MCF 10A (cell line): ENCODE data around the gene ZNF574. TPM values are rescaled to one million over a fixed set of nuclear protein-coding genes. Genes with fewer than 3 reads are reported as not detected.
A peak's percentile ranks its signal among the peaks of the same experiment; 100 is the strongest.

ENCODE experiments used
- BruUV-seq: library from RNA; stranded (reverse); fragments of 400-500 nt; replicated peaks from 2 replicates; lab custom pipeline; 2021; lab: Mats Ljungman, UMichigan
- CTCF ChIA-PET: fragments of 300-600 bp; sonication (Branson Sonifier 250); formaldehyde crosslinking; extraction: SDS; loops from one replicate; lab custom pipeline; 2021; ENCODE audit warnings: antibody characterized with exemption, inconsistent platforms; lab: Yijun Ruan, JAX
- POLR2A ChIA-PET: fragments of 300-600, 350-650 bp; sonication (Branson Sonifier 250); formaldehyde crosslinking; extraction: SDS; loops from one replicate; lab custom pipeline; 2020; ENCODE audit warnings: antibody characterized with exemption, inconsistent platforms; lab: Yijun Ruan, JAX
- DNase-seq: peaks from one replicate; pipeline ENCODE4 v3.0.0-alpha.2; 2018; ENCODE audit not compliant: unreplicated experiment
- H3K27ac Mint-ChIP-seq: one replicate; pipeline ENCODE4 v1.8.0; 2022; ENCODE audit warnings: mild to moderate bottlenecking, low read depth, mixed read lengths; ENCODE audit not compliant: unreplicated experiment
- H3K27me3 Mint-ChIP-seq: one replicate; pipeline ENCODE4 v1.8.0; 2022; ENCODE audit warnings: mixed read lengths; ENCODE audit not compliant: insufficient read depth, unreplicated experiment
- H3K36me3 Mint-ChIP-seq: one replicate; pipeline ENCODE4 v1.8.0; 2022; ENCODE audit warnings: mild to moderate bottlenecking, moderate library complexity, mixed read lengths; ENCODE audit not compliant: insufficient read depth, unreplicated experiment
- H3K4me1 Mint-ChIP-seq: one replicate; pipeline ENCODE4 v1.8.0; 2022; ENCODE audit warnings: mixed read lengths; ENCODE audit not compliant: insufficient read depth, unreplicated experiment
- H3K4me3 Mint-ChIP-seq: one replicate; pipeline ENCODE4 v1.8.0; 2022; ENCODE audit warnings: mild to moderate bottlenecking, moderate library complexity, mixed read lengths; ENCODE audit not compliant: unreplicated experiment
- H3K9me3 Mint-ChIP-seq: one replicate; pipeline ENCODE4 v1.8.0; 2022; ENCODE audit warnings: mixed read lengths; ENCODE audit not compliant: unreplicated experiment
- intact Hi-C: fragments of 100-400 bp; cut with micrococcal nuclease; formaldehyde crosslinking; loops from 2 replicates; pipeline ENCODE4 v1.14.1; 2022
- total RNA-seq: library from RNA; stranded (reverse); gene quantifications from 2 replicates; pipeline ENCODE4 v1.2.3, GENCODE V29; 2022
- TF ChIP-seq, protein P1 (sequence below): fragments of 200-600 bp; IDR thresholded peaks from one replicate; pipeline ENCODE4 v1.8.0; 2022; ENCODE audit warnings: antibody characterized with exemption, mild to moderate bottlenecking; ENCODE audit not compliant: unreplicated experiment

Gene ZNF574
- total RNA-seq, 1 experiment from 2014 or later: 12.2 TPM

DNA sequence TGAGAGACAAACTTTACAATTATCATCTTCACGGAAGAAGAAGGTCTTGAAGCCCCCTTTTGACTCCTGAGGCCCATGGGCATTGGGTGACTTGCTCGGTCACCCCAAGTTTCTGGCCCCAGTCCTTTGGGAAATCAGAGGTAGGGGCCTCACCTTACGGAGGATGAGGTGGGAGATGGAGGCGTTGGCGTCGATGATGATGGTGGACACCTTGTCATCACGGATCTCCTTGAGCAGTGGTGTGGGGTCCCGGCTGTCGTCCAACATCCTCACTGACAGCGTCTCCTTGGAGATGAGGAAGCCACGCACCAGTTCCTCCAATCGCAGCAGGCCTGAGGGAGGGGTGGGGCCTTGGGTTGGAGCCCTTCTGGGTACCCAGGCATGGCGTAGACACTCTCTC lies 16.8 kb upstream of the ZNF574 start:
- Mint-ChIP-seq H3K4me1 (peaks cover under 1% of the 10 kb centered on the region), H3K4me3 (no peak overlapping the region), H3K27ac (no peak overlapping the region), H3K27me3 (no peaks in the 10 kb centered on the region), H3K9me3 (no peaks in the 10 kb centered on the region), H3K36me3 (no peaks in the 10 kb centered on the region)
- POLR2A ChIA-PET: no interaction called here
- no TSS peak for BruUV-seq
- intact Hi-C loops: no loop called here
- TF ChIP-seq, protein P1, sequence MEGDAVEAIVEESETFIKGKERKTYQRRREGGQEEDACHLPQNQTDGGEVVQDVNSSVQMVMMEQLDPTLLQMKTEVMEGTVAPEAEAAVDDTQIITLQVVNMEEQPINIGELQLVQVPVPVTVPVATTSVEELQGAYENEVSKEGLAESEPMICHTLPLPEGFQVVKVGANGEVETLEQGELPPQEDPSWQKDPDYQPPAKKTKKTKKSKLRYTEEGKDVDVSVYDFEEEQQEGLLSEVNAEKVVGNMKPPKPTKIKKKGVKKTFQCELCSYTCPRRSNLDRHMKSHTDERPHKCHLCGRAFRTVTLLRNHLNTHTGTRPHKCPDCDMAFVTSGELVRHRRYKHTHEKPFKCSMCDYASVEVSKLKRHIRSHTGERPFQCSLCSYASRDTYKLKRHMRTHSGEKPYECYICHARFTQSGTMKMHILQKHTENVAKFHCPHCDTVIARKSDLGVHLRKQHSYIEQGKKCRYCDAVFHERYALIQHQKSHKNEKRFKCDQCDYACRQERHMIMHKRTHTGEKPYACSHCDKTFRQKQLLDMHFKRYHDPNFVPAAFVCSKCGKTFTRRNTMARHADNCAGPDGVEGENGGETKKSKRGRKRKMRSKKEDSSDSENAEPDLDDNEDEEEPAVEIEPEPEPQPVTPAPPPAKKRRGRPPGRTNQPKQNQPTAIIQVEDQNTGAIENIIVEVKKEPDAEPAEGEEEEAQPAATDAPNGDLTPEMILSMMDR: no peak
- CTCF ChIA-PET: interaction anchor here (1.5 kb wide), 1 partner anchor 49 kb away, joined by 3 read pairs; no protein-coding TSS in a partner anchor
- DNase-seq: no peak

DNA sequence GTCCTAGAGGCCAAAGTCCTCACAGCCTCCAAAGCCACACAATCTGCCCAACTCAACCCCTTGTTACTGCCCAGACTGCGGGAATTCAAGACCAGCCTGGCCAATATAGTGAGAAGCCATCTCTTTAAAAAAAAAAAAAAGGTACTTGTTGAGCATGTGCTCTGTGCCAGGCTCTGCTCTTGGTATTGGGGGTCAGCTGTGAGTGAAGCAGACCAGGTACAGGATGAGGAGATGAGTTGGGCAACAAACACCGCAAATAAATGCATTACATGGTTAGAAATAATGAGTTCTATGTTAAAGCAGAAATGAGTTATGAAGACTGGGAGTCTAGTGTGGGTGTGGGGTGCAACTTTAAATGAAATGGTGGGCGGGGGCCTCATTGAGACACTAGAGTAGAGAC lies 15.8 kb upstream of the ZNF574 start:
- TF ChIP-seq, protein P1: no peak
- ChIA-PET POLR2A (interaction anchor here (0.7 to 1.1 kb wide), 2 partner anchors 8 to 16 kb away, joined by 3 read pairs; partner anchors contain the start of gene ZNF574), CTCF (interaction anchor here (0.6 to 1.5 kb wide), 2 partner anchors 21 to 48 kb away, joined by 3 read pairs; no protein-coding TSS in a partner anchor)
- Mint-ChIP-seq H3K9me3 (no peaks in the 10 kb centered on the region), H3K27me3 (no peaks in the 10 kb centered on the region), H3K4me3 (no peak overlapping the region), H3K36me3 (no peaks in the 10 kb centered on the region), H3K4me1 (no peaks in the 10 kb centered on the region), H3K27ac (peak overlapping the region; percentile 59)
- no peak for DNase-seq
- BruUV-seq: no TSS peak
- intact Hi-C loops: no loop called here

DNA sequence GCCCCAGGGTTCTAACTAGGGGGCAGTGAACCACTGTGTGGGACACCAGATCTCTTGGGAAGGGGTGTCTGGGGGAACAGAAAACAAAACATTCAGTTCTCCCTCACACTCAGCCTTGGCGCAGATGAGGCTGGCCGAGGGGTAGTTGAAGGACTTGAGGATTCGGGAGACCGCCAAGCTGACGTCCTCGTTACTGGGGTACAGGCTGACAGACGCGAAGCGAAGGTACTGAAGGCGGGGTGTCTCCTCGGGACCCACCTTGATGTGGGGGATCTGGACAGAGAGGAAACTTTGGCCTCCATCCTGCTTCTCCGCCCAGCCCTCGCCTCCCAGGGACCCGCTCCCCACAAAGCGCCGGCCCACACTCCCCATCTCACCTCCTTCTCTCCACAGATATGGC lies 13.6 kb upstream of the ZNF574 start:
- no peaks in the 10 kb centered on the region for H3K9me3 Mint-ChIP-seq
- POLR2A ChIA-PET: no interaction called here
- TF ChIP-seq, protein P1: no peak
- no TSS peak for BruUV-seq
- no peaks in the 10 kb centered on the region for H3K27me3 Mint-ChIP-seq
- intact Hi-C loops: no loop called here
- CTCF ChIA-PET: no interaction called here
- DNase-seq: no peak
- no peaks in the 10 kb centered on the region for H3K36me3 Mint-ChIP-seq
- H3K27ac Mint-ChIP-seq: no peak overlapping the region
- H3K4me1 Mint-ChIP-seq: no peaks in the 10 kb centered on the region
- H3K4me3 Mint-ChIP-seq: no peak overlapping the region

DNA sequence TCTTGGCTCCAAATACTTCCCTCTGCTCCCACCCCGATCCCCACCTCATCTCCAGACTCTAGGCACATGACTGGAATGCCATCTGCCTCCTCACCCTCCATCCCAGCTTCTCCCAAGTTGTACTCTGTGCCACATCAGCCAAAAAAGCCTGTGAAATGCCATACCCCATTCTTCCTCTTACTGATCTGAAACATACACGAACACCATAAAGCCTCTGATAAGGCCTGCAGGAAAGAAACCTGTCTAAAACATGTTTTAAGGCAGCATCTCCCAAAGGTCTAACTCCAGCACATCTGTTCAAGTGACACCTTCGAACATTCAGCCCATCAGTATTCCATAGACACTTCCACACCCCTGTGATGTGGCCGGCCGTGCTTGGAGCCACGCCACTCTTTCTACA lies 11.5 kb upstream of the ZNF574 start:
- intact Hi-C loops: no loop called here
- no peak overlapping the region for H3K27ac Mint-ChIP-seq
- TF ChIP-seq, protein P1: no peak
- ChIA-PET CTCF (interaction anchor here (1.6 kb wide), 1 partner anchor 31 kb away, joined by 6 read pairs; no protein-coding TSS in a partner anchor), POLR2A (interaction anchor here (0.9 to 2.3 kb wide), 3 partner anchors 12 to 18 kb away, joined by 4 to 10 read pairs (median 4); partner anchors contain the start of gene ZNF574)
- no peak overlapping the region for H3K4me3 Mint-ChIP-seq
- H3K9me3 Mint-ChIP-seq: no peaks in the 10 kb centered on the region
- no peaks in the 10 kb centered on the region for H3K36me3 Mint-ChIP-seq
- DNase-seq: no peak
- no peaks in the 10 kb centered on the region for H3K27me3 Mint-ChIP-seq
- no TSS peak for BruUV-seq
- H3K4me1 Mint-ChIP-seq: no peaks in the 10 kb centered on the region
